AG08396 (cell line): ENCODE data around the gene FAM168A.
"Not testable (repeated sequence)": the region's sequence is repeated elsewhere in the genome, so short reads cannot be mapped to it uniquely, and the experiment has no call there.

Source experiments
- DNase-seq: peaks from one replicate; pipeline ENCODE4 v3.0.0; 2012; ENCODE audit warnings: low spot score, mixed read lengths

Gene FAM168A

GRCh38 chr11:73467505-73467904, 130.4 kb downstream of the FAM168A start:
- no peak for DNase-seq

- DNase-seq: no peak
These were observed 131.3 kb downstream of the FAM168A start for GRCh38 chr11:73466643-73467042.

- no peak for DNase-seq
These were observed 132.0 kb downstream of the FAM168A start for GRCh38 chr11:73465871-73466270.

GRCh38 chr11:73465023-73465675, 132.8 kb downstream of the FAM168A start:
- no peak for DNase-seq

- DNase-seq: no peak
These were observed 133.6 kb downstream of the FAM168A start for GRCh38 chr11:73464347-73464746.

DNA sequence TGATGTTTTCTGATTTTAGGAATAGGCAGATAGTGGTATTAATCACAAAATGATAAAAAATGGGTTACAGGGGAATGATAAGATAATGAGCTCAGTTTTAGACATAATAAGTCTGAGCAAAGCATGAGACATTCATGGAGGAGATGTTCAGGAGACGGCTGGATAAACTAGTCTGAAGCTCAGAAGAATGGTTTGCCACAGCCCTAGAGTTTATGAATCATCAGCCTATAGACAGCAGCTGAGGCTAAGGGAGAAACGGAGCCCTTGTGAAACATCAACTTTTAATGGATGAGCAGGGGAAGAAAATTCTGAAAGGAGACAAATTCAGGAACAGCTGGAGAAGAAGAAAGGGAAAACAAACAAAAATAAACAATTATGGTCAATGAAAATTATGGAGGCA, 134.6 kb downstream of the FAM168A start:
- DNase-seq: peak; percentile 28

- DNase-seq: no peak
These were observed 135.9 kb downstream of the FAM168A start for GRCh38 chr11:73461964-73462363.

DNA sequence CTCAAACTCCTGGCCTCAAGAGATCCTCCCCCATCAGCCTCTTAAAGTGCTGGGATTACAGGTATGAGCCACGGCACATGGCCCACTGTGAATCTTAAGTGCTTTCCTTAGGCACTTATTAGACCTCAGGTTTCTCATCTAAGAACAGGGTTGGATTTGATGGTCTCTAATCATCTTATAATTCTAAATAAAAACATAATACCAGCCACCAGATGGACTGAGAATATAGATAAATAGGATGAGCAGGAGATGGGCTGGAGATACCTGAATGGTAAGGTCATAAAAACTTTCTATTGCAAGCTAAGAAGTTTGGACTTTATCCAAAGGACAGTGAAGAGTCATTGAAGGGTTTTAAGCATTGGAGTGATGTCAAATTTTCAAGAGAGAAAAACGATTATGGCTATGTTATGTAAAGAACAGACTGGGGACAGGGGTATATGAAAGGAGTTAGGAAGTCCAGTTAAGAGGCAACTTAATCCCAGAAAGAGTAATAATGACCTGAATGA, 136.5 kb downstream of the FAM168A start:
- DNase-seq: no peak

GRCh38 chr11:73458201-73458600, 139.7 kb downstream of the FAM168A start:
- no peak for DNase-seq

- no peak for DNase-seq
These were observed 142.9 kb downstream of the FAM168A start for GRCh38 chr11:73454987-73455386.

- DNase-seq: no peak
These were observed 144.3 kb downstream of the FAM168A start for GRCh38 chr11:73453562-73453961.

DNA sequence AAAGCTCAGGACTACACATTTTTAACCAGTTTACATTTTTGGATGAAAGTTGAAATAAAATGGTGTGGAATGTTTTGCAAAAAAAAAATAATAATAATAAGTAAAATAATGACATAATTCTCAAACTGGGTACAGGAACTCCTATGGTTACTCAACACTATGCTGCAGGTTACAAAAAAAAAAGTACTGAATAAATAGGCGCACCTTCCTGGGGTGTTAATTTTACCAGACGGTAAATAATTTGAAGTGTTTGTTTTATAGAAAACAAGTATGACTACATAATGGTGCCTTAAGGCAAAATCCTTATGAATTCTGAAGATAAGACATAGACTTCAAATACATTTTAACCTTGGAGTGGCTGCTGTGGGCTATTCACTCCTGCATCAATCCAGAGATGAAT, 145.2 kb downstream of the FAM168A start:
- DNase-seq: no peak

GRCh38 chr11:73451896-73452295, 146.0 kb downstream of the FAM168A start:
- DNase-seq: no peak

- no peak for DNase-seq
These were observed 151.1 kb downstream of the FAM168A start for GRCh38 chr11:73446766-73447165.

- no peak for DNase-seq
These were observed 151.9 kb downstream of the FAM168A start for GRCh38 chr11:73445980-73446379.

GRCh38 chr11:73439002-73439843, 158.7 kb downstream of the FAM168A start:
- DNase-seq: no peak

DNA sequence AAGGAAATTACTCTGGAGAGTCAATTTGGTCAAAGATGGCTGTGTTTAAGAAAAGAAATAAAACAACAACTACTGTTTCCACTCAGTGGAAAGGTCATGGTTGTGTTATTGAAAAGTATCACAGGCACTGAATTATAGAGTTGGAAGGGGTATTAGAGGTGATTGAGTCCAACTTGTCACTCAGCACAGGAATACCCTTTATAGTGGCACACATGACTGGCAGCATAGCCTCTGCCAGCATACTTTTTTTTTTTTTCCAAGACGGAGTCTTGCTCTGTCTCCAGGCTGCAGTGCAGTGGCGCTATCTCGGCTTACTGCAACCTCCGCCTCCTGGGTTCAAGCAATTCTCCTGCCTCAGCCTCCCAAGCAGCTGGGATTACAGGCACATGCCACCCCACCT, 161.1 kb downstream of the FAM168A start:
- DNase-seq: not testable (repeated sequence)

GRCh38 chr11:73431396-73431795, 166.5 kb downstream of the FAM168A start:
- no peak for DNase-seq

GRCh38 chr11:73430326-73430725, 167.6 kb downstream of the FAM168A start:
- no peak for DNase-seq

DNA sequence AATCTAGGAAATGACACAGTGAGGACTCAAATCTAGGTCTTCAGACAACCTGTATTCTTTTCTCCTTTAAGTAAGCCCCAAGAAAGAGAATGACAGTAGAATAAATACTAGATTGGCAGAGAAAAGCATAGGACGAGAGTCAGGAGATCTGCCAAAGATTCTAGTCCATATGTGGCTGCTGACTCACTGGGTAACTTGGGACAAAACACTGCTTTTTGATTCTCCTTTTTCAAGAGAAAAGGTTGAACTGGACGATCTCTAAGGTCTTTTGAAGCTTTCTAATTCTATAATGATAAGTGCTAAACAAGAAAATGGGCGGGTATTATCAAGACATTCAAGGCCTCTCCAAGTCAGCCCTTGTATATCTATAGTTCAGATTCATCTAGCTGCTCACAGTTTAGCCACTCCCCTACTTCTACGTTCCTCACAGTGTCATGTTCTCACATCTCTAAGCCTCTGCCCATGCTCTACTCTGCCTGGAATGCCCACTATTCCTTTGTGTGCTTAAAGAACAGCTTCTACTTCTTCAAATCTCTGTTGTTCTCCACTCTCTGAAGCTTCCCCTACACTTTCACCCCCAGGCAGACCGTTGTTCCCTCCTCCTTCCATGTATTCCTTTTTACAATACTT, 168.7 kb downstream of the FAM168A start:
- peak; percentile 31 for DNase-seq

GRCh38 chr11:73428699-73429098, 169.2 kb downstream of the FAM168A start:
- no peak for DNase-seq

DNA sequence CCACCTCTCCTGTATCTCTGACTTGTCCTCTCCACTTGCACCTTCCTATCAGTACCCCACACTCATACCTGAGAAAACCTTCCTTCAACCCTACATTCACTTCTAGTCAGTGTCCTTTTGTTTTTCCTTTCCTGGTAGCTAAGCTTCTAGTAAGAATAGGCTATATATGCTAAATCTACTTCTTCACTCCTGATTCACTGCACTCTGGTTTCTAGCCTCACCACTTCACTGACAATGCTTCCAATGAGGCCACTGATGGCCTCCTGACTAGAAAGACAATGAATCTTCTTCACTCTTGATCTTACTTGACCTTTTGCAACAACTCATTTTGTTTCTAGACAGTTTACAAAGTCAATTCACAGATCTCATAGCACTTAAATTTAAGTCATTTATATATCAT, 169.7 kb downstream of the FAM168A start:
- DNase-seq: no peak
